ENCODE measurements around the gene KLF13.

The KLF13 gene

GRCh38 chr15:31407376-31407775, 80.7 kb downstream of the KLF13 start:
- DNase-seq (ENCODE audit: low read depth, low spot score) = no peak
- no peak for TF ChIP-seq CTCF (IDR thresholded peaks at IDR 0.05; ENCODE audit: low read depth, low read length)
- in situ Hi-C loops (cut with HindIII; ENCODE audit: low sequenced_read_pairs) = no loop called here
- no peak overlapping the region for H3K4me3 ChIP-seq (ENCODE audit: low read depth, low read length)

DNA sequence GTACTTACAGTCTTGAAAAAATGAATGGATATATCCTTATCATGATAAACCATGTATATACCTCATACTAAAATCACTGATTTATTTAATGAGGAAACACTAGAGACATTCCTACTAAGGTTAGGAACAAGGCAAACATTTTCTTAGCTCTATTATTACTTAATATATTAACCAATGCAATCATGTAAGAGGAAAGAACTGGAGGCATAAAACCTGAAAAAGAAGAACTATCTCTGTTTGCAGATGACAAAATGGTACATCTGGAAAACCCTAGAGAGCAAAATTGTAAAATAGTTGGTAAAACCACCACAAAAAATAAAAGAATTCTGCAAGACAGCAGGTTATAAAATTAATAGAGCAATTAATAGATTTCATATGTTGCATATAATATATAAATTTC, 81.2 kb downstream of the KLF13 start:
- in situ Hi-C loops (cut with HindIII; ENCODE audit: low sequenced_read_pairs) = no loop called here
- TF ChIP-seq CTCF (IDR thresholded peaks at IDR 0.05; ENCODE audit: low read depth, low read length) = no peak

GRCh38 chr15:31408724-31409123, 82.1 kb downstream of the KLF13 start:
- no peak overlapping the region for H3K4me3 ChIP-seq (ENCODE audit: low read depth, low read length)
- in situ Hi-C loops (cut with HindIII; ENCODE audit: low sequenced_read_pairs) = no loop called here
- no peak for TF ChIP-seq CTCF (IDR thresholded peaks at IDR 0.05; ENCODE audit: low read depth, low read length)
- DNase-seq (ENCODE audit: low read depth, low spot score) = no peak

More for the DNA sequence above, 81.2 kb downstream of the KLF13 start:
- H3K4me3 ChIP-seq (ENCODE audit: low read depth, low read length) = no peak overlapping the region
- no peak for DNase-seq (ENCODE audit: low read depth, low spot score)

- DNase-seq (ENCODE audit: low read depth, low spot score) = no peak
- no peak overlapping the region for H3K4me3 ChIP-seq (ENCODE audit: low read depth, low read length)
- in situ Hi-C loops (cut with HindIII; ENCODE audit: low sequenced_read_pairs) = no loop called here
- TF ChIP-seq CTCF (IDR thresholded peaks at IDR 0.05; ENCODE audit: low read depth, low read length) = no peak
Measured at GRCh38 chr15:31409171-31409570, 82.5 kb downstream of the KLF13 start.

DNA sequence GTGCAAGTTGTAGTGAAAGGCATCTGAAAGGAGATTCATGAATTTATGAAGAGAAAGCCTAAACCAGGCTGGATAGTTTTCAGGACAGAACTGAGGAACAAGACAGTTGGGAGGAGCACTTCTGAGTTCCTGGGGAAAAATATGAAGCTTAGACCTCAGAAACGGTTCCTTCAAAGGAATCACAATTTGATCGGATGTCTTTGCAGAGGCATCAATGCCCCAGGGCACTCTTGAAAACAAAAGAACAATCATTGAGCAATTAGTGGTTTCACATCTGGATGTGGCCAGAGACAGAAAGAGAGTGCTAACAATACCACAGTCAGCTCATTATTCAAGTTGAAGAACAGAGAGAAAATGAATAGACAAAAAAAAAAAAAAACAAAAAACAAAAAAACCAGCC, 86.2 kb downstream of the KLF13 start:
- in situ Hi-C loops (cut with HindIII; ENCODE audit: low sequenced_read_pairs) = no loop called here
- TF ChIP-seq CTCF (IDR thresholded peaks at IDR 0.05; ENCODE audit: low read depth, low read length) = no peak
- no peak overlapping the region for H3K4me3 ChIP-seq (ENCODE audit: low read depth, low read length)
- no peak for DNase-seq (ENCODE audit: low read depth, low spot score)

DNA sequence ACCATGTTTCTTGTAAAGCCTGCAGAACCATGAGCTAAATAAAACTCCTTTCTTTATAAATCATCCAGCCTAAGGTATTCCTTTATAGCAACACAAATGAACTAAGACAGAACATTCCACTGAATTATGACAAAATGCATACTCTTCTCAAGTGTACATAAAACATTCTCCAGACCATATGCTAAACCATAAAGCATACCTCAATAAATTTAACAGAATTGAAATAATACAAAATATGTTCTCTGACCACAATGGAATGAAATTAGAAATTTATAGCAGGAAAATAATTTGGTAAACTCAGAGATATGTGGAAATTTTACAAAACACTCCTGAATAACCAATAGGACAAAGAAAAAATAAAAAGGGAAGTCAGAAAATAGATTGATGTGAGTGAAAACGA, 88.6 kb downstream of the KLF13 start:
- no peak for TF ChIP-seq CTCF (IDR thresholded peaks at IDR 0.05; ENCODE audit: low read depth, low read length)
- H3K4me3 ChIP-seq (ENCODE audit: low read depth, low read length) = no peak overlapping the region
- in situ Hi-C loops (cut with HindIII; ENCODE audit: low sequenced_read_pairs) = no loop called here
- DNase-seq (ENCODE audit: low read depth, low spot score) = no peak

DNA sequence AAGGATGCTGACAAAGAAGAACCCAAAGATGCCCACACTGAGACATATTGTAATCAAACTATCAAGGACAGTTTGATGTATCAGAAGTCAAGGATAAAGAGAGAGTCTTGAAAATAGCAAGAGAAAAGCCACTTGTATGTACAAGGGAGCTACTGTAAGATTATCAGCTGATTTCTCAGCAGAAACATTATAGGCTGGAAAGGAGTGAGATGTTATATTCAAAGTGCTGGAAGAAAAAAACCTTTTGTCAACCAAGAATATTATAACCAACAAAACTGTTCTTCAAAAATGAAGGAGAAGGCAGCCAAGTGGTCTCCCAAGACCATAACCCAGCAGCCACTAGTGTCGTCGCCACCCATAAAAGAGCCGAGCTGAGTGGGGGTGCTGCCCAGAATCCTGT, 93.2 kb downstream of the KLF13 start:
- no peak overlapping the region for H3K4me3 ChIP-seq (ENCODE audit: low read depth, low read length)
- in situ Hi-C loops (cut with HindIII; ENCODE audit: low sequenced_read_pairs) = no loop called here
- DNase-seq (ENCODE audit: low read depth, low spot score) = no peak
- no peak for TF ChIP-seq CTCF (IDR thresholded peaks at IDR 0.05; ENCODE audit: low read depth, low read length)
